Stomach smooth muscle (tissue), 2 donors: ENCODE results near the gene NRG3.

Source experiments
- H3K27ac ChIP-seq: one replicate; pipeline ENCODE4 v1.7.0; 2013; ENCODE audit warnings: mild to moderate bottlenecking, low read length, inconsistent platforms
- H3K27me3 ChIP-seq, 2 donors: one replicate each; pipeline ENCODE4 v1.7.0; 2013; ENCODE audit warnings: low read length in 2 of 2; ENCODE audit not compliant: insufficient read depth in 2 of 2, control insufficient read depth in 1 of 2
- H3K36me3 ChIP-seq, 2 donors: one replicate each; pipeline ENCODE4 v1.7.0; 2013; ENCODE audit warnings: low read length in 2 of 2; ENCODE audit not compliant: control insufficient read depth in 2 of 2, insufficient read depth in 2 of 2
- H3K4me1 ChIP-seq: one replicate; pipeline ENCODE4 v1.7.0; 2013; ENCODE audit warnings: low read length; ENCODE audit not compliant: control insufficient read depth, insufficient read depth
- H3K4me3 ChIP-seq, 2 donors: one replicate each; pipeline ENCODE4 v1.7.0; 2013; ENCODE audit warnings: low read length in 2 of 2
- H3K9ac ChIP-seq, 2 donors: one replicate each; pipeline ENCODE4 v1.7.0; 2013; ENCODE audit warnings: low read length in 2 of 2, mild to moderate bottlenecking in 1 of 2
- H3K9me3 ChIP-seq, 2 donors: one replicate each; pipeline ENCODE4 v1.7.0; 2013; ENCODE audit warnings: low read length in 2 of 2; ENCODE audit not compliant: control insufficient read depth in 2 of 2
- donor health status: healthy.
- donor health status: Pancreatic carcinoma.

Gene NRG3

DNA sequence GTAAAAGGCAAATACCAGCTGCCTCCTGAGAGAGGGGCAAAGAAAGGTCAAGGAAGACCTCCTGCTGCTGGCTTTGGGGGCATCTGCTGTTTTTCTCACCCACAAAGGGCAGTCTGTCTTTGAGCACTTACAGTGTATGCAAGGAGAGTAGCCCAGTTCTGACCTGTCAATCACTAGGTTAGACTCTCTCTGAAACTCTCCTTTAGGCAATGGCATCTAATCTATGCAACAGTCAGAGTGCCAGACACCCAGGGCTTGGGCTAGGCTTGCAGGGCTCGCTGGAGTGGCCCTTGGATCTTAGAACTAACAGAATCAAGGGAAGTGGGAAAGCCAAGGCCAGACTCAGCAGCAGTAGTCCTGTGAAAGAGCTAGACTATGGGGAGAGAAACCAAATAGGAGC lies 522.9 kb downstream of the NRG3 start:
- Histone ChIP-seq H3K9ac (no peak overlapping the region), H3K27ac (no peak overlapping the region), H3K4me1 (no peaks in the 10 kb centered on the region), H3K27me3 (no peaks in the 10 kb centered on the region), H3K4me3 (no peak overlapping the region), H3K9me3 (no peaks in the 10 kb centered on the region), H3K36me3 (no peaks in the 10 kb centered on the region)

DNA sequence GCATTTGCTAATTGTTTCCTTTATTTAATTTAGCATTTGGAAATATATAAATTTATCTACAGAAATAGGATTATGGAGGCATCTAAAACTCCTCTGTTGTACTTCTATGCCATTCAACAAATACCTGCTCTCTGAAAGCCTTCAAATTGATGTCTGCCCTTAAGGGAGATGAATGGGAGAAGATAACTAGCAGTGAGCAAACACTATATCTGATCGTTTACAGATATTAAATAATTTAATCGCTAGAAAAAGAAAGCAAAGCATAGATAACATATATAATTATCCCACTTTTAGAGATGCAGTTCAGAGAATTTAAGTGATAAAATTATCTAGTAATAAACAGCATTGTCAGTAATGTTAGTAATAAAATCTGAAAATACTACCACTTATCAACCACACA lies 524.9 kb downstream of the NRG3 start:
- Histone ChIP-seq H3K27me3 (no peaks in the 10 kb centered on the region), H3K36me3 (no peaks in the 10 kb centered on the region), H3K27ac (no peak overlapping the region), H3K9me3 (no peaks in the 10 kb centered on the region), H3K9ac (no peak overlapping the region), H3K4me1 (no peaks in the 10 kb centered on the region), H3K4me3 (no peak overlapping the region)

GRCh38 chr10:82400841-82401240 lies 525.8 kb downstream of the NRG3 start:
- Histone ChIP-seq H3K27me3 (no peaks in the 10 kb centered on the region), H3K9me3 (no peaks in the 10 kb centered on the region), H3K4me3 (no peak overlapping the region), H3K9ac (no peak overlapping the region), H3K36me3 (no peaks in the 10 kb centered on the region), H3K27ac (no peak overlapping the region), H3K4me1 (no peaks in the 10 kb centered on the region)

- H3K27ac ChIP-seq, result no peak overlapping the region
- no peaks in the 10 kb centered on the region for H3K9me3 ChIP-seq
- no peaks in the 10 kb centered on the region for H3K4me1 ChIP-seq
- no peaks in the 10 kb centered on the region for H3K36me3 ChIP-seq
- H3K9ac ChIP-seq, result no peak overlapping the region
- no peaks in the 10 kb centered on the region for H3K27me3 ChIP-seq
- no peak overlapping the region for H3K4me3 ChIP-seq
These were observed 528.0 kb downstream of the NRG3 start for GRCh38 chr10:82402906-82403401.

GRCh38 chr10:82409671-82410070 lies 534.7 kb downstream of the NRG3 start:
- no peak overlapping the region for H3K9ac ChIP-seq
- H3K4me3 ChIP-seq, result no peak overlapping the region

DNA sequence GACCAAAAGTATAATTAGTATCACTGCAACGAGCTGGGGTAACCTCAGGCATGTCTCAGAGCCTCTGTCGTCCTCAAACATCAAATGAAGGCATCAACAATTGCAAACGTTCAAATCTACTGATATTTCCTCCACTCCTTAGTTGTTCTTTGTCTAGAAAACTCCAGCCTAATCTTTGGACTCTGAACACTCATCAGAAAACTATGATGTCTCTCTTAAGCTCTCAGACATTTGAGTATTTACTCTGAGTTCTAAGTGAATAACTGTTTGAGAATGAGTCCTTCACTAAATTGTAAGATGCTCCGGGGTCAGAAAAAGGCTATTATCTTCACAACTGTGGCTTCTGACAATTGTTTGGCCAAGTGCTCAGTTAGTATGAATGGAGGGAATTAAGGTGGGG lies 536.4 kb downstream of the NRG3 start:
- no peak overlapping the region for H3K9ac ChIP-seq
- no peaks in the 10 kb centered on the region for H3K4me1 ChIP-seq
- no peaks in the 10 kb centered on the region for H3K9me3 ChIP-seq
- no peak overlapping the region for H3K27ac ChIP-seq
- H3K36me3 ChIP-seq, result no peaks in the 10 kb centered on the region
- no peak overlapping the region for H3K4me3 ChIP-seq
- H3K27me3 ChIP-seq, result no peaks in the 10 kb centered on the region

More at GRCh38 chr10:82409671-82410070, 534.7 kb downstream of the NRG3 start:
- no peaks in the 10 kb centered on the region for H3K27me3 ChIP-seq
- H3K4me1 ChIP-seq, result no peaks in the 10 kb centered on the region
- no peaks in the 10 kb centered on the region for H3K9me3 ChIP-seq
- no peak overlapping the region for H3K27ac ChIP-seq
- no peaks in the 10 kb centered on the region for H3K36me3 ChIP-seq

DNA sequence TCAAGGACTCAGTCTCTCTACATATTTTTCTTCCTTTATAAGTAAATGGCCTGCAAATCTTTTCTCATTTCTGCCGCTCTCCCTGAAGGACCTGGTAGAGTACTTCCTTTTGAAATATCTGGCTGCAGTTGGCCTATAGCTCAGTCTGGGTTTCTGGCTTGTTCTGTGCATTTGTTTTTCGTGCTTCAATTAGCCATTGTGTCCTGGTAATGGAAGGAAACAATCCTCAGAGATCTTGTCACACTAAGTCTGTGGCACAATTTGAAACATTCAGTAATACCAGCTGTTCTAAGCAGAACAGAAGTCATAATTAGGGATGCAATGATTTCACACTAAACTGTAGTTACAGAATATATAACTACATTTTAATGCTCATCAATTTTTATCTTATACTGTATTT lies 545.0 kb downstream of the NRG3 start:
- H3K27me3 ChIP-seq, result no peaks in the 10 kb centered on the region
- H3K27ac ChIP-seq, result no peak overlapping the region
- H3K9me3 ChIP-seq, result no peaks in the 10 kb centered on the region
- H3K4me1 ChIP-seq, result no peaks in the 10 kb centered on the region
- H3K36me3 ChIP-seq, result no peaks in the 10 kb centered on the region
- H3K9ac ChIP-seq, result no peak overlapping the region
- no peak overlapping the region for H3K4me3 ChIP-seq

GRCh38 chr10:82429302-82429701 lies 554.3 kb downstream of the NRG3 start:
- Histone ChIP-seq H3K9ac (no peak overlapping the region), H3K9me3 (peaks cover 0 to 3% of the 10 kb centered on the region in 2 donors), H3K4me1 (no peaks in the 10 kb centered on the region), H3K36me3 (no peaks in the 10 kb centered on the region), H3K4me3 (no peak overlapping the region), H3K27ac (no peak overlapping the region), H3K27me3 (no peaks in the 10 kb centered on the region)

GRCh38 chr10:82438277-82438676 lies 563.3 kb downstream of the NRG3 start:
- H3K9me3 ChIP-seq, result peaks cover 0 to 7% of the 10 kb centered on the region in 2 donors
- H3K27me3 ChIP-seq, result no peaks in the 10 kb centered on the region
- H3K27ac ChIP-seq, result no peak overlapping the region
- H3K36me3 ChIP-seq, result no peaks in the 10 kb centered on the region
- H3K4me1 ChIP-seq, result no peaks in the 10 kb centered on the region
- H3K9ac ChIP-seq, result no peak overlapping the region
- H3K4me3 ChIP-seq, result no peak overlapping the region

GRCh38 chr10:82440775-82441174 lies 565.8 kb downstream of the NRG3 start:
- H3K27me3 ChIP-seq, result no peaks in the 10 kb centered on the region

GRCh38 chr10:82452046-82452445 lies 577.1 kb downstream of the NRG3 start:
- Histone ChIP-seq H3K27me3 (no peaks in the 10 kb centered on the region), H3K4me1 (no peaks in the 10 kb centered on the region), H3K27ac (no peak overlapping the region), H3K36me3 (no peaks in the 10 kb centered on the region), H3K4me3 (no peak overlapping the region), H3K9me3 (no peaks in the 10 kb centered on the region), H3K9ac (no peak overlapping the region)

More at GRCh38 chr10:82440775-82441174, 565.8 kb downstream of the NRG3 start:
- no peak overlapping the region for H3K4me3 ChIP-seq
- no peaks in the 10 kb centered on the region for H3K36me3 ChIP-seq
- H3K9ac ChIP-seq, result no peak overlapping the region
- H3K9me3 ChIP-seq, result peaks cover 0 to 7% of the 10 kb centered on the region in 2 donors
- no peak overlapping the region for H3K27ac ChIP-seq
- no peaks in the 10 kb centered on the region for H3K4me1 ChIP-seq
